Measurements from ENCODE around the gene RAB28.

RAB28 gene

GRCh38 chr4:13514722-13515121 lies 30.6 kb upstream of the RAB28 start:
- DNase-seq (ENCODE audit: low read depth) = no peak

GRCh38 chr4:13511101-13511500 lies 27.0 kb upstream of the RAB28 start:
- no peak for DNase-seq (ENCODE audit: low read depth)
- no peak overlapping the region for H3K4me3 ChIP-seq (ENCODE audit: low read depth, low read length)

More at GRCh38 chr4:13514722-13515121, 30.6 kb upstream of the RAB28 start:
- no peak overlapping the region for H3K4me3 ChIP-seq (ENCODE audit: low read depth, low read length)

- no peak for DNase-seq (ENCODE audit: low read depth)
These were observed 25.3 kb upstream of the RAB28 start for GRCh38 chr4:13509442-13509841.

GRCh38 chr4:13504374-13504773 lies 20.2 kb upstream of the RAB28 start:
- no peak for DNase-seq (ENCODE audit: low read depth)
- H3K4me3 ChIP-seq (ENCODE audit: low read depth, low read length) = no peak overlapping the region

More at GRCh38 chr4:13509442-13509841, 25.3 kb upstream of the RAB28 start:
- H3K4me3 ChIP-seq (ENCODE audit: low read depth, low read length) = no peak overlapping the region

- no peak for DNase-seq (ENCODE audit: low read depth)
- H3K4me3 ChIP-seq (ENCODE audit: low read depth, low read length) = no peak overlapping the region
These were observed 14.3 kb upstream of the RAB28 start for GRCh38 chr4:13498469-13498868.

GRCh38 chr4:13496605-13497004 lies 12.5 kb upstream of the RAB28 start:
- no peak overlapping the region for H3K4me3 ChIP-seq (ENCODE audit: low read depth, low read length)
- no peak for DNase-seq (ENCODE audit: low read depth)

- H3K4me3 ChIP-seq (ENCODE audit: low read depth, low read length) = no peak overlapping the region
- no peak for DNase-seq (ENCODE audit: low read depth)
These were observed 11.6 kb upstream of the RAB28 start for GRCh38 chr4:13495753-13496152.

- H3K4me3 ChIP-seq (ENCODE audit: low read depth, low read length) = no peak overlapping the region
- DNase-seq (ENCODE audit: low read depth) = no peak
These were observed 9.7 kb upstream of the RAB28 start for GRCh38 chr4:13493793-13494192.

GRCh38 chr4:13492747-13493146 lies 8.6 kb upstream of the RAB28 start:
- no peak overlapping the region for H3K4me3 ChIP-seq (ENCODE audit: low read depth, low read length)
- DNase-seq (ENCODE audit: low read depth) = no peak

- H3K4me3 ChIP-seq (ENCODE audit: low read depth, low read length) = peak overlapping the region; percentile 82
- DNase-seq (ENCODE audit: low read depth) = no peak
These were observed 645 bp upstream of the RAB28 start for GRCh38 chr4:13484749-13485221.

- DNase-seq (ENCODE audit: low read depth) = peak; percentile 45
- H3K4me3 ChIP-seq (ENCODE audit: low read depth, low read length) = peak overlapping the region; percentile 82
These were observed 395 bp downstream of the RAB28 start for GRCh38 chr4:13483768-13484121.

- peak overlapping the region; percentile 82 for H3K4me3 ChIP-seq (ENCODE audit: low read depth, low read length)
- no peak for DNase-seq (ENCODE audit: low read depth)
These were observed 888 bp downstream of the RAB28 start for GRCh38 chr4:13483136-13483767.

GRCh38 chr4:13481569-13481968 lies 2.6 kb downstream of the RAB28 start:
- DNase-seq (ENCODE audit: low read depth) = no peak
- H3K4me3 ChIP-seq (ENCODE audit: low read depth, low read length) = no peak overlapping the region

- DNase-seq (ENCODE audit: low read depth) = no peak
- H3K4me3 ChIP-seq (ENCODE audit: low read depth, low read length) = no peak overlapping the region
These were observed 5.4 kb downstream of the RAB28 start for GRCh38 chr4:13478707-13479106.

- DNase-seq (ENCODE audit: low read depth) = no peak
- no peak overlapping the region for H3K4me3 ChIP-seq (ENCODE audit: low read depth, low read length)
These were observed 6.0 kb downstream of the RAB28 start for GRCh38 chr4:13478131-13478530.

- no peak for DNase-seq (ENCODE audit: low read depth)
- no peak overlapping the region for H3K4me3 ChIP-seq (ENCODE audit: low read depth, low read length)
These were observed 7.2 kb downstream of the RAB28 start for GRCh38 chr4:13476915-13477314.

- no peak for DNase-seq (ENCODE audit: low read depth)
These were observed 8.0 kb downstream of the RAB28 start for GRCh38 chr4:13476152-13476551.

GRCh38 chr4:13471400-13471799 lies 12.7 kb downstream of the RAB28 start:
- no peak for DNase-seq (ENCODE audit: low read depth)

More at GRCh38 chr4:13476152-13476551, 8.0 kb downstream of the RAB28 start:
- no peak overlapping the region for H3K4me3 ChIP-seq (ENCODE audit: low read depth, low read length)

GRCh38 chr4:13470379-13470778 lies 13.8 kb downstream of the RAB28 start:
- H3K4me3 ChIP-seq (ENCODE audit: low read depth, low read length) = no peak overlapping the region
- no peak for DNase-seq (ENCODE audit: low read depth)

More at GRCh38 chr4:13471400-13471799, 12.7 kb downstream of the RAB28 start:
- H3K4me3 ChIP-seq (ENCODE audit: low read depth, low read length) = no peak overlapping the region

GRCh38 chr4:13464973-13465372 lies 19.2 kb downstream of the RAB28 start:
- H3K4me3 ChIP-seq (ENCODE audit: low read depth, low read length) = no peak overlapping the region
- no peak for DNase-seq (ENCODE audit: low read depth)

- H3K4me3 ChIP-seq (ENCODE audit: low read depth, low read length) = no peak overlapping the region
- no peak for DNase-seq (ENCODE audit: low read depth)
These were observed 19.6 kb downstream of the RAB28 start for GRCh38 chr4:13464543-13464942.

Data from skeletal muscle cell (primary cell).